Upper lobe of right lung (tissue), 1 donor: ENCODE measurements around the gene RAPGEF6. TPM values are rescaled to one million over a fixed set of nuclear protein-coding genes. Genes with fewer than 3 reads are reported as not detected.
"Not testable (repeated sequence)": the region's sequence is repeated elsewhere in the genome, so short reads cannot be mapped to it uniquely, and the experiment has no call there.

Experiments used
- ATAC-seq: fragments of 200-7000 bp; cut with Tn5 transposase; one replicate; pipeline ENCODE4 v1.9.1; 2020; ENCODE audit warnings: mild to moderate bottlenecking, moderate library complexity
- DNase-seq: peaks from one replicate; pipeline ENCODE4 v3.0.0-alpha.2; 2020
- H3K27ac ChIP-seq: fragments of 200-600 bp; one replicate; pipeline ENCODE4 v1.8.0; 2022
- H3K27me3 ChIP-seq: fragments of 200-600 bp; one replicate; pipeline ENCODE4 v1.8.0; 2022; ENCODE audit warnings: mild to moderate bottlenecking
- H3K36me3 ChIP-seq: fragments of 200-600 bp; one replicate; pipeline ENCODE4 v1.8.0; 2022
- H3K4me1 ChIP-seq: fragments of 200-600 bp; one replicate; pipeline ENCODE4 v1.8.0; 2022
- H3K4me3 ChIP-seq: fragments of 200-600 bp; one replicate; pipeline ENCODE4 v1.8.0; 2022; ENCODE audit warnings: mild to moderate bottlenecking
- H3K9me3 ChIP-seq: fragments of 200-600 bp; one replicate; pipeline ENCODE4 v1.8.0; 2022
- CTCF ChIP-seq: fragments of 200-600 bp; IDR thresholded peaks from one replicate; pipeline ENCODE4 v1.8.0; 2022; ENCODE audit warnings: antibody characterized with exemption
- intact Hi-C: fragments of 100-400 bp; cut with DNase I; formaldehyde crosslinking; loops from one replicate; pipeline ENCODE4 v1.11.0; 2022
- total RNA-seq: library from RNA; stranded (reverse); fragmentation: NEBNext Ultra II Directional; extraction: Animal tissue kit (Norgen Biotek cat#: 25700); gene quantifications from one replicate; pipeline ENCODE4 v1.2.1, GENCODE V29; 2021
- donor health status: DM: no; HTN: yes; CAD: no; lungs with severe emphysema.

RAPGEF6 gene
- total RNA-seq, 1 donor from 2014 or later = 27.2 TPM

GRCh38 chr5:131413605-131414559 is 221.1 kb downstream of the RAPGEF6 start:
- no peak for DNase-seq
- Histone ChIP-seq H3K27me3 (no peaks in the 10 kb centered on the region), H3K9me3 (no peaks in the 10 kb centered on the region), H3K36me3 (no peaks in the 10 kb centered on the region), H3K4me1 (no peaks in the 10 kb centered on the region), H3K27ac (no peak overlapping the region), H3K4me3 (no peak overlapping the region)
- no peak for TF ChIP-seq CTCF
- no peak for ATAC-seq
- intact Hi-C loops = no loop called here

- Histone ChIP-seq H3K4me3 (no peak overlapping the region), H3K27me3 (no peaks in the 10 kb centered on the region), H3K4me1 (no peaks in the 10 kb centered on the region), H3K9me3 (no peaks in the 10 kb centered on the region), H3K36me3 (peaks cover 22% of the 10 kb centered on the region), H3K27ac (no peak overlapping the region)
- intact Hi-C loops = no loop called here
- no peak for DNase-seq
- no peak for ATAC-seq
- TF ChIP-seq CTCF = no peak
Measured at GRCh38 chr5:131406975-131407638, 227.9 kb downstream of the RAPGEF6 start.

- Histone ChIP-seq H3K27me3 (no peaks in the 10 kb centered on the region), H3K9me3 (no peaks in the 10 kb centered on the region), H3K4me1 (no peaks in the 10 kb centered on the region), H3K36me3 (peaks cover 22% of the 10 kb centered on the region), H3K27ac (no peak overlapping the region), H3K4me3 (no peak overlapping the region)
- no peak for TF ChIP-seq CTCF
- intact Hi-C loops = no loop called here
- no peak for ATAC-seq
- DNase-seq = no peak
Measured at GRCh38 chr5:131406076-131406475, 229.0 kb downstream of the RAPGEF6 start.

GRCh38 chr5:131405674-131406073 is 229.4 kb downstream of the RAPGEF6 start:
- H3K36me3 ChIP-seq = peaks cover 22% of the 10 kb centered on the region
- no peak for ATAC-seq
- no peak for TF ChIP-seq CTCF

GRCh38 chr5:131400585-131400984 is 234.4 kb downstream of the RAPGEF6 start:
- no peaks in the 10 kb centered on the region for H3K9me3 ChIP-seq
- peaks cover 36% of the 10 kb centered on the region for H3K36me3 ChIP-seq
- no peaks in the 10 kb centered on the region for H3K4me1 ChIP-seq
- ATAC-seq (no peak), DNase-seq (no peak)
- H3K27ac ChIP-seq = no peak overlapping the region
- H3K27me3 ChIP-seq = no peaks in the 10 kb centered on the region
- intact Hi-C loops = no loop called here
- no peak overlapping the region for H3K4me3 ChIP-seq
- TF ChIP-seq CTCF = no peak

More at GRCh38 chr5:131405674-131406073, 229.4 kb downstream of the RAPGEF6 start:
- H3K9me3 ChIP-seq = no peaks in the 10 kb centered on the region
- DNase-seq = no peak
- no peak overlapping the region for H3K27ac ChIP-seq
- intact Hi-C loops = no loop called here
- no peaks in the 10 kb centered on the region for H3K4me1 ChIP-seq
- no peaks in the 10 kb centered on the region for H3K27me3 ChIP-seq
- H3K4me3 ChIP-seq = no peak overlapping the region

- H3K27ac ChIP-seq, ATAC-seq, H3K4me3 ChIP-seq, H3K4me1 ChIP-seq, intact Hi-C loops, DNase-seq, H3K9me3 ChIP-seq, H3K27me3 ChIP-seq: not testable (repeated sequence)
- peaks cover 37% of the 10 kb centered on the region for H3K36me3 ChIP-seq
Measured at GRCh38 chr5:131399007-131399406, 236.0 kb downstream of the RAPGEF6 start.
